ENCODE measurements around the gene BOLA3.
"Not testable (repeated sequence)": the region's sequence is repeated elsewhere in the genome, so short reads cannot be mapped to it uniquely, and the experiment has no call there.

The BOLA3 gene, protein sequence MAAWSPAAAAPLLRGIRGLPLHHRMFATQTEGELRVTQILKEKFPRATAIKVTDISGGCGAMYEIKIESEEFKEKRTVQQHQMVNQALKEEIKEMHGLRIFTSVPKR

DNA sequence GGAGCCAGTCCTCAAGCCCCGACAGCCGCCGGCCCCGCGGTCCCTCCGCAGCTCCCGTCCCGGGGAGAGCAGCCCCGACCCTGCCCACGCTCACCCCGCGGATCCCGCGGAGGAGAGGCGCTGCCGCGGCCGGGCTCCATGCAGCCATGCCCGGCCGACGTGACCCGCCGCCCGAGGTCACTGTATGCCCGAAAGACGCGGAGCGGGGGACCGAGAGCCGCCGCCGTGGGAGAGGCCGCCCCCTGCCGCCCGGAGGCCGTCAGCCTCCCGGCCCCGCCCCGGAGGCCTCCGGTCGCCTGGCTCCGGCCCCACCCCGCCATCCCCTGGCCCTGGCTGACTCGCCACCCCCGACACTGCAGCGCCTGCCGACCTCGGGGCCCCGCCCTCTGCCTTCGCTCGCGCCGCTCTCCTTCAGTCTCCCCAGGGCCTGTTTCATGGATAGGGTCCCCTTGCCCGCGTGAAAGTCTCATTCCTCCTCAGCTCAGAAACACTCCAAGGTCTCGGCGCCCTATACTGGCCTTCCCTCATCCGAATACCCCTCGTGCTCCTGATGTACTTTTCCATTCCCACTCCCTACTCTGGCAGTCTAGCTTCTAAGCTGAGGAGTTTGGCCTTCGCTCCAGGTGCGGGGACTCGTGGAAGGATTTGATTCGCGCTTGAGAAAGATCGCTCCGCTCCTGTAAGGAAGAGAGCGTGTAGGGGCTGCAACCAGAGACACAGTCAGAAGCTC lies at the start of gene BOLA3:
Gene BOLA3 (minus strand): TSS at position 186 of the 730 bp plus-strand sequence. CDS start 38 bp downstream, at position 148.
- DNase-seq: peak; percentile 44

DNA sequence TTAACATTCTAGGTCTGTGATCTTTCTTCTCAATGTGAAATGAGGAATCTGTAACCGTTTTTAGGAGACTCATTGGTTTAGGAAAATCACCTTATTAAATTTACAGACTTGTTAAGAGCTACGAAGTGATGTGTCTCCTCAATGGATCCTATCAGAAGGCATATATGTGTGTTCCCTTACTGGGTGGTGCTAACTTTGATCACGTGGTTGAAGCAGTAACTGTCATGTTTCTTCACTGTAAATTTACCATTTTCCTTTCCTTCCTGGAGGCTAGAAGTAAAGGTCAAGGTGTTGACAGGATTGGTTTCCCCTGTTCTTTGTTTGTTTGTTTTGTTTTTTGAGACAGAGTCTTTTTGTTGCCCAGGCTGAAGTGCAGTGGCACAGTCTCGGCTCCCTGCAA lies 49.3 kb upstream of the BOLA3 start:
- DNase-seq: no peak

DNA sequence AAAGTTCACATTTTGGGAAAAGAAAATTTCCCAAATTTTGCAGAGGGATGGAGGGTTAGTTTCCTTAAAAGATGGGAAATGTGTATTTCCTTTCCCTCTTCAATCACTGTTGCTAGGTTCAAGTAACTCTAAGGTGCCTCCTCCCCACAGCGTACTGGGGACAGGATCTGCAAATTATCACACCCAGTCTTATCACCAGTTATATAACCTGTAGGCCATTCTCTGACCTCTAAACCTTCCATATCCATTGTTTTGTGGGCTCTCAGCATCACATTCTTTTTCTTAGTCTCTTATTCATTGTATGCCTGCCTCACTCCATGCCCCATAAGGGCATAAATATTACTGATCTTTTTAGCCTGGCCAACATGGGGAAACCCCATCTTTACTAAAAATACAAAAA lies 47.1 kb upstream of the BOLA3 start:
- no peak for DNase-seq

DNA sequence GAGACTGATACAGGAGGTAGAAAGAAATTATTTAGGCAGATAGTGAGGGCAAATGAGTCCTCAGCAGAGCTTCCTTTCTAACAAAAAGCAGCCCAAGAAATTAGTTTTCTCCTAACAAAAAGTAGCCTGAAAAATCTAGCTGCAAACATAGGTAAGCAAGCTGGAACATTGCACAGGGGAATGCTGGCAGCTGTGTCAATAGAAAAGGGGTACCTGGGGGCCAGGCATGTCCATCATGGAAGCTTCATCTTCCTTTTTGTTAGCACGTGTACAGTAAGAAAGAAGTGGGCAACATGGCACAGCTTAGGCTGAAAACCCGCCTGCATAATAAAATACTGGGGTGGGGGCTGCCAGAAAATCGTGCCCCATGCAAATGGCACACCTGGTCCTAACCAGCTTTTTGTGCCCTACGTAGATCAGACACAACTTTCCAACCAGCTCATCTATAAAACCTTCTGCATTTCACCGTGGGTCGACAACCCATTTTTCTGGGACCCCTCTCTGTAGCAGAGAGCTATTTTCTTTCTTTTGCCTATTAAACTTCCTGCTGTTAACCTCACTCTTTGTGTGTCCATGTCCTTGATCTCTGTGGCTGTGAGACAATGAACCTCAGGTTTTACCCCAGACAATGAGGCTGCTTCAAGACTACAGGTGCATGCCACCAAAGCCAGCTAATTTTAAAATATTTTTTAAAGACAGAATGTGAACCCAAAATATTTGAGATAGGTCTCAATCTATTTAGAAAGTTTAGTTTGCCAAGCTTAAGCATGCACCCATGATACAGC lies 44.1 kb upstream of the BOLA3 start:
- DNase-seq: no peak

DNA sequence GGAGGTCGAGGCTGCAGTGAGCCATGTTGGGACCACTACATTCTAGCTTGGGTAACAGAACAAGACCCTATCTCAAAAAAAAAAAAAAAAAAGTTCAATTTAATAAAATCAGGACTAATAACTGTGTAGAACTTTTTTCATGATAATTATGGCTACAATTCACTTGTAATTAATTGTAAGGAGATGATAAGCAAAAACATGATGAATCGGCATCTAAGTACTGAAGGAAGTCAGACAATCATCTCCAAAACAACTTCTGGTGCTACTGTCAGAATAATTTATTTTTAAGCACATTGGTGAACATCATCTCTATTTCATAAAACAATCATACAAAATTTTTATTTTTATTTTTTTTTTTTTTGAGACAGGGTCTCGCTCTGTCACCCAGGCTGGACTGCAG lies 41.0 kb upstream of the BOLA3 start:
- no peak for DNase-seq

DNA sequence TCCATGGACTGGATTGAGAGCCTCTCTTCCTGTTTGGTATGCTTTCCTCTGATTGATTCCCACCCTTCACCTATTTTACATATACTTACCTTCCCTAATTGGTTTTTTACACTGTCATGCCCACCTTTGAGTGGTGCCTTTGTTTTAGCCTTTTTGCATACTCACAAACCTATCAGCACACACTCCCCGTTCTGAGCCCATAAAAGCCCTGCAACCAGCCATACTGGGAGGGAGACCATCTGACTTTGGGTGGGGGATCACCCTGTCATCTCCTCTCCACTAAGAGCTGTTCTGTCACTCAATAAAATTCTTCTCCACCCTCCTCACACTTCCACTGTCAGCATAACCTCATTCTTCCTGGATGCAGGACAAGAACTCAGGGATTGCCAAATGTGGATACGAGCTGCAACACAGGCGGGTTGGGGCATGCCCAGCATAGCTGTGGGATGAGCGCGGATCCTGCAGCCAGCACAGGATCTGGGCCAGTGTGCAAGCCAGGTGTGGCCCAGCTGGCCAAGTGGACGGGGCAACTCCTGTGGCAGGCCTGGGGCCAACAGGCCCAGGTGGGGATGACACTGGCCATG lies 40.4 kb upstream of the BOLA3 start:
- DNase-seq: no peak

DNA sequence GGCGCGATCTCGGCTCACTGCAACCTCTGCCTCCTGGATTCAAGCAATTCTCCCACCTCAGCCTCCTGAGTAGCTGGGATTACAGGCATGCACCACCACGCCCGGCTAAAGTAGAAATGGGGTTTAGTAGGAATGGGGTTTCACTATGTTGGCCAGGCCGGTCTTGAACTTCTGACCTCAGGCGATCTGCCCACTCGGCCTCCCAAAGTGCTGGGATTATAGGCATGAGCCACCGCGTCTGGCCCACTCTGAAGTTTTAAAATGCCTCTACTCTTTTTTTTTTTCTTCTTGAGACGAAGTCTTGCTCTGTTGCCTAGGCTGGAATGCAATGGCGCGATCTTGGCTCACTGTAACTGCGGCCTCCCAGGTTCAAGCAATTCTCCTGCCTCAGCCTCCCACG lies 39.0 kb upstream of the BOLA3 start:
- DNase-seq: not testable (repeated sequence)

DNA sequence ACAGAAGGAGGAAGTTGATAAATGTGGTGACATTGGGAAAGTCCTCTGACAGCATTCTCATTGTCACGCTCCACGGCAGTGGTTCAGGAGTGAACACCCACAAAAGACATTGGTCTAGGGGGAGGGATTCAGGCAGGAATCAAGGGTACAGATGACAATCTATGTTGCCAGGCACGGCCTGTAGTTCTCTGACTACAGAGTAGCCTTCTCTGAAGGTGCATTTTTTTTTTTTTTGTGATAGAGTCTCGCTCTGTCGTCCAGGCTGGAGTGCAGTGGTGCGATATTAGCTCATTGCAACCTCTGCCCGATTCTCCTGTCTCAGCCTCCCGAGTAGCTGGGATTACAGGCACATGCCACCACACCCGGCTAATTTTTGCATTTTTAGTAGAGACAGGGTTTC lies 38.3 kb upstream of the BOLA3 start:
- peak; percentile 99 for DNase-seq

DNA sequence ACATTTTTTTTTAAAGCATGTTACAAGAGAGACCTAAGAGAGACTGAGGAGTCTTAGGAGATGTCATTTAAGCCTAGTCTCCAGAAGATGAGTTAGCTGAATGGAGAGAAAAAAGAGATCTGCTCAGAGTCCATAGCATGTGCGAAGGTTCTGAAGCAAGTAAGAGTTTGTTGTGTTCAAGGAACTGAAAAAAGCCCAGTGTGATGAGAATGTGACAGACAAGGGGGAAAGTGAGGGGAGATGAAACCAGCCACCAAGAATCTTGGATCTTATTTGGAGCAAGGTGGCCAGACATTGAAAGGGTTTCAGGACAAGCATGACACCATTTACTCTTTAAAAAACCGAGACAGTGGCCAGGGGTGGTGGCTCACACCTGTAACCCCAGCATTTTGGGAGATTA lies 36.2 kb upstream of the BOLA3 start:
- DNase-seq: no peak

DNA sequence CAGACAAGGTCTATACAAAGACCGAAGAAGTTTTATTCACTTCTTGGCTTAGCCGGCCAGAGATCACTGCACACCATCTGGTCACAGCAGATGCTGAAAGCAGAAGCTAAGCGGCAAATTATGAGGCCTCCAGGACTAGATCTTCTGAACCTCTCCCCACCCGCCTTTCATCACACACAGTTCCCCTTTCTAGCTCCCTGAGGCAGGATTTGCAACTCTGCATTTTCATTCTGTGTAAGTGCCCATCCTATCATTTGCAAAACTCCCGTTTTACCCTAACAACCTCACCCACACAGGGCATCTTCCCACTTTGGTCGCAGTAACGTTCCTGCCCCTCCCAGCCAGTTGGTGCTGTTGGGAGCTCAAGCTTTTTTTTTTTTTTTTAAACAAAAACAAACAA lies 34.0 kb upstream of the BOLA3 start:
- DNase-seq: peak; percentile 95

DNA sequence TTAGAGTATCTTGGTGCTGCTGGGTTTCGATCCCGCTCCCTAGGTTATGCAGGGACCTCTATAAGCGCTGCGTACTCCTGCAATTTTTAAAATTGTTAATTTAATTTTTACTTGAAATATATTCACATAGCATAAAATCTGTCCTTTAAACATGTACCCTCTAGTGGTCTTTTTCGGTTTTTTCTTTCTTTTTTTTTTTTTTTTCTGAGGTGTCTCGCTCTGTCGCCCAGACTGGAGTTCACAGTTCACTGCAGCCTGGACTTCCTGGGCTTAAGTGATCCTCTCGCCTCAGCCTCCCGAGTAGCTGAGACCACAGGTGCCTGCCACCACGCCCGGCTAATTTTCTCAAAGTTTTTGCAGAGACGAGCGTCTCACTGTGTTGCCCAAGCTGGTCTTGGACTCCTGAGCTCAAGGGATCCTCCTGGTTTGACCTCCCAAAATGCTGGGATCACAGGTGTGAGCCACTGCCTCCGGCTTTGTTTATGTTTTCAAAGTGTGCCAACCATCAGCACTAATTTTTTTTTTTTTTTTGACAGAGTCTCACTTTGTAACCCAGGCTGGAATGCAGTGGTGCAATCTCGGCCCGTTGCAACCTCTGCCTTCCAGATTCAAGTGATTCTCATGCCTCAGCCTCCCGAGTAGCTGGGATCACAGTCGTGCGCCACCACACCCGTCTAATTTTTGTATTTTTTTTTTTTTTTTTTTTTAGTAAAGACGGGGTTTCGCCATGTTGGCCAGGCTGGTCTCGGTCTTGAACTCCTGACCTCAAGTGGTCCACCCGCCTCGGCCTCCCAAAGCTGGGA lies 31.6 kb upstream of the BOLA3 start:
- DNase-seq: no peak

DNA sequence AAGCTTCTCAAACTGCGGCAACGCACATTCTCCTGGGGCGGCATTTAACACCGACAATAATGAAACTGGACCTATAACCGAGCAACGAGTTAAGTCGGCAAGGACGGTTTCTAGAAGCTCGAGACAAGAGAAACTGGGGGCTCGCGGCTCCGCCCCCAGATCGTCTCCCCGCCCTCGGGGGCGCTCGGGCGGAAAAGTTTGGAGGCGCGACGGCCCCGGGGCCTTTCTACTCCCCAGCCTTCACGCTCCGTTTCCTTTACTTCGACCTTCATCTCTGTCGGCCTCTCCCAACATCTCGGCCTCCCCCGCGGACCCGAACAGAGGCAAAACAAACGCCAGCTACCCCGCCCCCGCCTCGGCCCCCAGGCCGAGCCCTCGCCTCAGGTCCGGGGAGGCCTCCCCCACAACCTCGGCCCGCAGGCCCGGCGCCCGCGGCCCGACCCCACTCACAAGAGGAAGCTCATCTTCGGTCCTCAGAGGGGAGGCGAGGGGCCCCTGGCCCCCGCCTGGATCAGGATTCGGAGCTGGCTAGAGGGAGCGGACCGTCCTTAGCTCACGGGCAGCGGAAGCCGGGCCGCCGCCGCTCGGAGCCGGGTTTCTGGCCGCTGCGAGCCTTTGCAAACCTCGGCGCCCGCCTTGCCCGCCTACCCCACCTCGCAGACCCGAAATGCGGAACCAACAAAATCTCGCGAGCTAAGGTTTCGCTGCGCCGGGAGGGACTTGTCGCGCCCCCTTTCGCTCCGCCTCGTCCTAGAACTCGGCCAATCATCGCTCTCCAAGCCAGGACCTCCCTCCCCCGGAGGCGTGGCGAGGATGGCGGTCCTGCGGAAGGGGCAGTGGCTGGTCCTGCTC lies 30.7 kb upstream of the BOLA3 start, which contains the start of gene MOB1A:
Gene MOB1A (minus strand): TSS at position 669 of the 852 bp plus-strand sequence. CDS start 205 bp downstream, at position 464.
- peak; percentile 95 for DNase-seq

DNA sequence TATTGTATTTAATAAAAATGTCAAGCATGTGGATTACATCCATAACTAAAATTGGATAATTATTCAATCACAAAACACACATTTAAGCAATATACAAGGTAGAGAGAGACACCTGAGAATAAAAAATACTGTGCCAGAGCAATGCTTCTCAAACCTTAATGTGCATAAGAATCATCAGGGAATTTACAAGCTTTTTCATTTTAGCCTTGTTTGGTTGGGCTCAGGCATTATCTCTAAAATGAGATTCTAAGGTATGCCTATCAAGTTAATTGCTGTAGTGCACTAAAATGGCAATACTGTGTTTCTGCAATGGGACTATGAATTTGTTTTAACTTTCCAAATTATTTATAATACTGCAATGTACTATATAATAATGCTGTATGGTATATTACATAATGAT lies 30.0 kb upstream of the BOLA3 start:
- no peak for DNase-seq

DNA sequence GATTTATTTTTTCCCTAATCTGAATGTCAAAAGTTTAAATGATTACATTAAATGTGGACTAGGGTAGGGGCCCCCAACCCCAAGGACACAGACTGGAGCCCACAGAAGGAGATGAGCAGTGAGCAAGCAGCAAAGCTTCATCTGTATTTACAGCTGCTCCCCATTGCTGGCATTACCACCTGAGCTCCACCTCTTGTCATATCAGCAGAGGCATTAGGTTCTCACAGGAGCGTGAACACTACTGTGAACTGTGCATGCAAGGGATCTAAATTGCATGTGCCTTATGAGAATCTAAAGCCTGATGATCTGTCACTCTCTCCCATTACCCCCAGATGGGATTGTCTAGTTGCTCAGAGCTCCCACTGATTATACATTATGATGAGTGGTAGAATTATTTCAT lies 27.2 kb upstream of the BOLA3 start:
- no peak for DNase-seq

DNA sequence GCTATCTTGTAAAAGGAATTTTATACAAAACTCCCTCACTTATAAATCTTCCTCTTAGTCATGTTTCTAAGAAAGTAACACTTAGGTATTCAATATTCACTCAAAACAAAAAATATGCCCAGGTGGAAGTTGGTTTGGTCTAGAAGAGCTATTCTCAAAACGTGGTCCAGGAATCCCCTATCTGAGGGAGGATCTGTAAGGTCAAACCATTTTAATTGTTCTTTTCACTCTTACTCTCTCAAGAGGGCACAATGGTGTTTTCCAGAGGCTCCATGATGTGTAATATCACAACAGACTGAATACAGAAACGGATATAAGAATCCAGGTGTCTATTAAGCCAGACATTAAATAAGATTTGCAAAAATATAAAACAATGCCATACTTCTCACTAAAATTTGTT lies 21.0 kb upstream of the BOLA3 start:
- no peak for DNase-seq

DNA sequence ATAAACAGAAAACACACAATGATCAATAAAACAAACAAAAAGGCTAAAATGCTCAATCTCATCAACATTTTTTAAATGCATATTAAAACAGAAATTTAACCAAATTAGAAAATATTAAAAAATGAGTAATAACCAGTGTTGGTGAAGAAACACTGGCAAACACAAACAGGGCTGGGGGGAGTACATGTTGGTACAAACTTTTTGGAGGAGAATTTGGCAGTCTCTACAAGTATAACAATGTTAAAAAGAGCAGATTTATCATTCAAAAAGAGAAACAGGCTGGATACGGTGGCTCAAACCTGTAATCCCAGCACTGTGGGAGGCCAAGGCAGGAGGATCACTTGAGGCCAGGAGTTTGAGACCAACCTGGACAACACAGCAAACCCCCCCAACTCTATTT lies 17.0 kb upstream of the BOLA3 start:
- DNase-seq: no peak

DNA sequence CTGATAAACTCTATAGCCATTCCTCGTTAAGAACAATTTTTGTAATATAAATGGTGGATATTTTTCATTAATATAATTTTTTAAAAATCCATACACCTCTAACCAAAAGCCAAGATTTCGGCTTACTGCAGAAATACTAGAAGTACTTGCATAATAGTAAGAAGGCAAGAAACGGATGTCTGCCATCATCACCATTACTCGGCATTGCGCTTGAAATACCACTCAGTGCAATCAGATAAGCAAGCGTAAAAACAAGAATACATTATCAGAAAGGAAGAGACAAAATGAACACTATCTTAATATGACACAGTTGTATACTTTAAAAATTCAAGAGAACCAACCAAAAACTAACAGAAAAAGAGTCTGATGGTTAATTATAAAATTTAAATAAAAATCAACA lies 15.2 kb upstream of the BOLA3 start:
- no peak for DNase-seq

DNA sequence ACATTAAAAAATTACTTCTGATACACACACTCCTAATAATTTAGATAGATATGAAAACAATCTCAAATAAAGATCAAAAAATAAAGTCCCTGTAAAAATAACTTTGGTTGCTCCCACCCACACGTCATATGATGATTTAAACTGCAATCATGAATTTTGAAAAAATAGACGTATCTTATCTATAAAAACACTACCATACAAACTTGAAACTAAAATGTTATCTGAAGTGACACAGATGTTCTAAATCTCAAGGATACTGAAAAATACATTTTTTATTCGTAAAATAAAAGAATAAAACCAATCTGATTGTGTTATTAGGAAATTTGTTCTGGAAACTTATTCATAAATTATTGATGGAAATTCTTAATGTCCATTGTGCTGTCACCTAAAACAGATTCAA lies 8.1 kb upstream of the BOLA3 start:
- DNase-seq: no peak

DNA sequence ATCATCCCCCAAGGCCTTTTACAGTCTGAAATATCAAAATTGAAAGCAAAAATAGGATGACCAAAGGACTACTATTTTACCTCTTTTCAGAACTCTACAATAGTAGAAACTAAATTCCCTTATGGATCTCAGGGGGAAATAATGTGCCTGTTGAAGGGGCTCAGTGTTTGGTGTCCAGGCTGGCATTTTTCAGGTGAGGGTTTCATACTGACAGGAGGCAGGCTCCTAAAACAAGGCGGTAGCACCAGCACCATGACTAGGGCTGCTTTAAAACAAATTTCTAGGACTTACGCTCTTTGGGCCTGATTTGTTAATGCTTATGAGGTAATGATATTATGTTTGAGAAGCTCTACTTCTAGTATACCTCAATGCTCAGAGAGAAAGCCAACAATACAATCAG lies 5.2 kb upstream of the BOLA3 start:
- no peak for DNase-seq

DNA sequence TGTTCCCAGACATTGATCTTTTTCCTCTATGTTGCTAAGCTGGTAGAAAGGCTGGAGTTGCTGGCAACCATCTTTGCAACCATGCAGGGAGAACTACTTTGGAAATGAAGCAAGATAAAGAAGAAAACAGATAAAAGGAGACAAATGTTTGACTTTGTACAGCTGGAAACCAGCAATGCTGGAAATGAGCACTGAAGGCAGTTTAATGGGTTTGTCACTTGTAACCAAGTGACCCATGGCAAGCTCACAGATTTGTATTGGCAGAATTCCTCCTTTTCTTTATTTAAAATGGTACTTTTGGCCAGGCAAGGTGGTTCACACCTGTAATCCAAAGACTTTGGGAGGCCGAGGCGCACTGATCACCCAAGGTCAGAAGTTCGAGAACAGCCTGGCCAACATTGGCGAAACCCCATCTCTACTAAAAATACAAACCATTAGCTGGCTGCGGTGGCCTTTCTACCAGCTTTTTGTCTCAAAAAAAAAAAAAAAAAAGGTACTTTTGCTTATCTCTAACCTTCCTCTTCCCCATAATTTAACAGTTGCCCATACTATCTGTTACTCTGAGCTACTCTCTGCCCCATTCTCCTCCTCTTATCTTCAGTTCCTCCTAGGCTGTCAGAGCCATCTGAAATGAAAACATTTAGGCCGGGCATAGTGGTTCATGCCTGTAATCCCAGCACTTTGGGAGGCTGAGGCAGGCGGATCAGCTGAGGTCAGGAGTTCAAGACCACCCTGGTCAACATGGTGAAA lies 2.0 kb upstream of the BOLA3 start:
- no peak for DNase-seq

DNA sequence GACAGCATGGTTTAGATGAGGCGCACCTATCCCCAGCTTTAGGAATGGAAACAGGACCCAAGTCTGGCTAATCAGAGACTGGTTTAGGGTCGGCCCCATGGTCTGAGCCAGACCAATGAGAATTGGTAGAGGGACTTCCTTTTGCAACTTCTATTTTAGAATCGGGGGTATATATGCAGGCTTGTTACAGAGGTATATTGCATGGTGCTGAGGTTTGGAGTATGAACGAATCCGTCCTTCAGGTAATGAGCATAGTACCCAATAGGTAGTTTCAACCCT lies 1.5 kb upstream of the BOLA3 start:
- no peak for DNase-seq
